MM.1S (cell line): Measurements from ENCODE around the gene HOXD1.

ENCODE experiments used
- DNase-seq: peaks from one replicate; pipeline ENCODE4 v3.0.0-alpha.2; 2015
- H2AFZ ChIP-seq: fragments of 300-600 bp; sonication (generic); 2 replicates; pipeline ENCODE4 v1.6.0; 2016; ENCODE audit warnings: antibody characterized with exemption, low read length
- H3F3A ChIP-seq: fragments of 300-600 bp; sonication (generic); 2 replicates; pipeline ENCODE4 v1.6.1; 2016; ENCODE audit warnings: mild to moderate bottlenecking, antibody characterized with exemption, low read length, moderate library complexity, mixed read lengths; ENCODE audit not compliant: insufficient read depth
- H3K27ac ChIP-seq: fragments of 300-600 bp; sonication (generic); 2 replicates; pipeline ENCODE4 v1.5.1; 2016; ENCODE audit warnings: mild to moderate bottlenecking, low read length
- H3K27me3 ChIP-seq: fragments of 300-600 bp; sonication (generic); replicated peaks from 2 replicates; pipeline ENCODE4 v1.6.0; 2016; ENCODE audit warnings: low read length; ENCODE audit not compliant: insufficient read depth
- H3K36me3 ChIP-seq: fragments of 300-600 bp; sonication (generic); replicated peaks from 2 replicates; pipeline ENCODE4 v1.6.1; 2016; ENCODE audit warnings: mild to moderate bottlenecking, low read length, mixed read lengths; ENCODE audit not compliant: insufficient read depth
- H3K4me1 ChIP-seq: fragments of 300-600 bp; sonication (generic); 2 replicates; pipeline ENCODE4 v1.6.1; 2016; ENCODE audit warnings: low read length, mixed read lengths
- H3K4me2 ChIP-seq: fragments of 300-600 bp; sonication (generic); 2 replicates; pipeline ENCODE4 v1.6.0; 2016; ENCODE audit warnings: low read depth, low read length
- H3K4me3 ChIP-seq: fragments of 300-600 bp; sonication (generic); 2 replicates; pipeline ENCODE4 v1.5.1; 2016; ENCODE audit warnings: low read length, mixed read lengths
- H3K79me2 ChIP-seq: fragments of 300-600 bp; sonication (generic); 2 replicates; pipeline ENCODE4 v1.6.1; 2016; ENCODE audit warnings: mixed run types, low read length, mixed read lengths
- H3K9ac ChIP-seq: fragments of 300-600 bp; sonication (generic); 2 replicates; pipeline ENCODE4 v1.6.1; 2016; ENCODE audit warnings: low read length, mixed read lengths
- H3K9me2 ChIP-seq: fragments of 300-600 bp; sonication (generic); replicated peaks from 2 replicates; pipeline ENCODE4 v1.6.1; 2016; ENCODE audit warnings: mild to moderate bottlenecking, low read length, mixed read lengths; ENCODE audit not compliant: insufficient read depth
- H3K9me3 ChIP-seq: fragments of 300-600 bp; sonication (generic); replicated peaks from 2 replicates; pipeline ENCODE4 v1.6.1; 2016; ENCODE audit warnings: mild to moderate bottlenecking, low read length, mixed read lengths; ENCODE audit not compliant: insufficient read depth
- H4K20me1 ChIP-seq: fragments of 300-600 bp; sonication (generic); 2 replicates; pipeline ENCODE4 v1.6.1; 2016; ENCODE audit warnings: mild to moderate bottlenecking, low read length, moderate library complexity, mixed read lengths; ENCODE audit not compliant: insufficient read depth
- CTCF ChIP-seq: fragments of 300-600 bp; sonication (generic); IDR thresholded peaks from 2 replicates; pipeline ENCODE4 v1.5.1; 2016; ENCODE audit warnings: antibody characterized with exemption, low read length, mixed read lengths
- EZH2 ChIP-seq: fragments of 300-600 bp; sonication (generic); optimal IDR thresholded peaks from 2 replicates; pipeline ENCODE3; 2017; ENCODE audit warnings: low read depth, mild to moderate bottlenecking, antibody characterized with exemption, low read length, mixed read lengths
- EZH2phosphoT487 ChIP-seq: fragments of 300-600 bp; sonication (generic); IDR thresholded peaks from 2 replicates; pipeline ENCODE4 v1.6.1; 2018; ENCODE audit warnings: antibody characterized with exemption, low read length

Gene HOXD1

GRCh38 chr2:176202491-176202890, 14.0 kb downstream of the HOXD1 start:
- Histone ChIP-seq H3K27me3 (no peaks in the 10 kb centered on the region), H3K9me3 (no peaks in the 10 kb centered on the region), H3K27ac (no peak overlapping the region), H3K4me1 (no peaks in the 10 kb centered on the region), H3K9me2 (no peaks in the 10 kb centered on the region), H3K4me3 (no peak overlapping the region), H3K9ac (no peak overlapping the region), H3K4me2 (no peak overlapping the region), H3K36me3 (no peaks in the 10 kb centered on the region), H2AFZ (no peak overlapping the region), H3K79me2 (no peaks in the 10 kb centered on the region), H4K20me1 (no peaks in the 10 kb centered on the region), H3F3A (no peaks in the 10 kb centered on the region)
- TF ChIP-seq EZH2phosphoT487: no peak
- TF ChIP-seq EZH2: no peak
- no peak for TF ChIP-seq CTCF
- DNase-seq: no peak

GRCh38 chr2:176205126-176205525, 16.7 kb downstream of the HOXD1 start:
- no peak overlapping the region for H3K4me2 ChIP-seq
- no peaks in the 10 kb centered on the region for H3K79me2 ChIP-seq
- no peaks in the 10 kb centered on the region for H3K4me1 ChIP-seq
- H3K9ac ChIP-seq: no peak overlapping the region
- no peaks in the 10 kb centered on the region for H3K9me2 ChIP-seq
- TF ChIP-seq EZH2 (no peak), EZH2phosphoT487 (no peak), CTCF (no peak)
- H3K4me3 ChIP-seq: no peak overlapping the region
- no peaks in the 10 kb centered on the region for H3K9me3 ChIP-seq
- H3K36me3 ChIP-seq: no peaks in the 10 kb centered on the region
- no peaks in the 10 kb centered on the region for H3F3A ChIP-seq
- no peaks in the 10 kb centered on the region for H3K27me3 ChIP-seq
- no peak for DNase-seq
- H3K27ac ChIP-seq: no peak overlapping the region
- no peak overlapping the region for H2AFZ ChIP-seq
- H4K20me1 ChIP-seq: no peaks in the 10 kb centered on the region

GRCh38 chr2:176206136-176206535, 17.7 kb downstream of the HOXD1 start:
- no peak for DNase-seq
- Histone ChIP-seq H3K9me2 (no peaks in the 10 kb centered on the region), H3K9me3 (no peaks in the 10 kb centered on the region), H3K27ac (no peak overlapping the region), H3K4me2 (no peak overlapping the region), H3K9ac (no peak overlapping the region), H4K20me1 (no peaks in the 10 kb centered on the region), H3K27me3 (no peaks in the 10 kb centered on the region), H3K79me2 (no peaks in the 10 kb centered on the region), H3F3A (no peaks in the 10 kb centered on the region), H3K36me3 (no peaks in the 10 kb centered on the region), H2AFZ (no peak overlapping the region), H3K4me3 (no peak overlapping the region), H3K4me1 (no peaks in the 10 kb centered on the region)
- TF ChIP-seq EZH2phosphoT487: no peak
- TF ChIP-seq CTCF: no peak
- no peak for TF ChIP-seq EZH2
